GM19397 (cell line): ENCODE results near the gene CNTN1.

ENCODE experiments used
- ATAC-seq: cut with Tn5 transposase; IDR thresholded peaks from one replicate; pipeline ENCODE4 v1.9.1; 2021; ENCODE audit warnings: mild to moderate bottlenecking, moderate library complexity; ENCODE audit not compliant: unreplicated experiment

Gene CNTN1

GRCh38 chr12:40834321-40834720 lies 142.1 kb downstream of the CNTN1 start:
- no peak for ATAC-seq

GRCh38 chr12:40837891-40838429 lies 145.7 kb downstream of the CNTN1 start:
- no peak for ATAC-seq

- ATAC-seq, result no peak
These were observed 151.3 kb downstream of the CNTN1 start for GRCh38 chr12:40843495-40843894.

GRCh38 chr12:40853221-40853620 lies 161.0 kb downstream of the CNTN1 start:
- no peak for ATAC-seq

- ATAC-seq, result no peak
These were observed 162.4 kb downstream of the CNTN1 start for GRCh38 chr12:40854604-40855003.

GRCh38 chr12:40864891-40865290 lies 172.7 kb downstream of the CNTN1 start:
- ATAC-seq, result no peak

- no peak for ATAC-seq
These were observed 178.7 kb downstream of the CNTN1 start for GRCh38 chr12:40870981-40871380.

- ATAC-seq, result no peak
These were observed 182.6 kb downstream of the CNTN1 start for GRCh38 chr12:40874868-40875267.

GRCh38 chr12:40889329-40889728 lies 197.1 kb downstream of the CNTN1 start:
- ATAC-seq, result no peak

GRCh38 chr12:40892528-40892927 lies 200.3 kb downstream of the CNTN1 start:
- no peak for ATAC-seq

- no peak for ATAC-seq
These were observed 206.3 kb downstream of the CNTN1 start for GRCh38 chr12:40898505-40898904.

GRCh38 chr12:40903040-40903439 lies 210.8 kb downstream of the CNTN1 start:
- ATAC-seq, result no peak

GRCh38 chr12:40907115-40907527 lies 214.9 kb downstream of the CNTN1 start:
- ATAC-seq, result peak; percentile 85

- ATAC-seq, result no peak
These were observed 219.4 kb downstream of the CNTN1 start for GRCh38 chr12:40911676-40912075.

- ATAC-seq, result no peak
These were observed 222.9 kb downstream of the CNTN1 start for GRCh38 chr12:40915172-40915571.

GRCh38 chr12:40917561-40917960 lies 225.3 kb downstream of the CNTN1 start:
- no peak for ATAC-seq

- no peak for ATAC-seq
These were observed 229.4 kb downstream of the CNTN1 start for GRCh38 chr12:40921563-40922163.

- no peak for ATAC-seq
These were observed 245.7 kb downstream of the CNTN1 start for GRCh38 chr12:40937891-40938290.

GRCh38 chr12:40942326-40942725 lies 250.1 kb downstream of the CNTN1 start:
- ATAC-seq, result no peak

GRCh38 chr12:40945772-40946171 lies 253.5 kb downstream of the CNTN1 start:
- ATAC-seq, result no peak

GRCh38 chr12:40946612-40947194 lies 254.5 kb downstream of the CNTN1 start:
- ATAC-seq, result no peak

GRCh38 chr12:40947797-40948196 lies 255.6 kb downstream of the CNTN1 start:
- no peak for ATAC-seq

GRCh38 chr12:40953076-40953475 lies 260.8 kb downstream of the CNTN1 start:
- ATAC-seq, result no peak
